Activated CD4-positive, alpha-beta T cell treated with anti-CD3 and anti-CD28 coated beads, Interleukin-2, amount 10 ng/mL, durations not matched to agents 7 days and 5 days (primary cell): ENCODE data around the gene SMTN. TPM values are rescaled to one million over a fixed set of nuclear protein-coding genes. Genes with fewer than 3 reads are reported as not detected.

Experiments
- CTCF ChIA-PET: fragments of 350-600 bp; sonication (Branson Sonifier 250); formaldehyde crosslinking; loops from one replicate; lab custom pipeline; 2021; ENCODE audit warnings: antibody characterized with exemption; lab: Charles Lee
- POLR2A ChIA-PET: fragments of 350-600 bp; sonication (Branson Sonifier 250); formaldehyde crosslinking; loops from one replicate; lab custom pipeline; 2021; ENCODE audit warnings: antibody characterized with exemption; lab: Charles Lee
- DNase-seq: peaks from one replicate; pipeline ENCODE4 v3.0.0-alpha.2; 2020
- H3K27ac Mint-ChIP-seq: one replicate; pipeline ENCODE4 v1.8.0; 2021; ENCODE audit warnings: mild to moderate bottlenecking, moderate library complexity, mixed read lengths
- H3K27me3 Mint-ChIP-seq: one replicate; pipeline ENCODE4 v1.8.0; 2021; ENCODE audit warnings: mixed read lengths
- H3K36me3 Mint-ChIP-seq: one replicate; pipeline ENCODE4 v1.8.0; 2021; ENCODE audit warnings: low read depth, mixed read lengths
- H3K4me1 Mint-ChIP-seq: one replicate; pipeline ENCODE4 v1.8.0; 2021; ENCODE audit warnings: mixed read lengths
- H3K4me3 Mint-ChIP-seq: one replicate; pipeline ENCODE4 v1.8.0; 2021; ENCODE audit warnings: mild to moderate bottlenecking, moderate library complexity, mixed read lengths
- H3K9me3 Mint-ChIP-seq: one replicate; pipeline ENCODE4 v1.8.0; 2021; ENCODE audit warnings: mixed read lengths
- total RNA-seq, 2 experiments: library from RNA; stranded (reverse); gene quantifications; one replicate each; pipeline ENCODE4 v1.2.3, GENCODE V29; 2021

SMTN gene
- total RNA-seq, 2 experiments from 2014 or later: 46.1 to 51.6 TPM

- H3K27ac Mint-ChIP-seq: no peak overlapping the region
Observed at GRCh38 chr22:31120642-31121041, 39.5 kb downstream of the SMTN start.

GRCh38 chr22:31121403-31121802 lies 40.3 kb downstream of the SMTN start:
- CTCF ChIA-PET: no interaction called here
- no peaks in the 10 kb centered on the region for H3K9me3 Mint-ChIP-seq
- no peak overlapping the region for H3K27ac Mint-ChIP-seq
- POLR2A ChIA-PET: no interaction called here
- no peaks in the 10 kb centered on the region for H3K36me3 Mint-ChIP-seq
- H3K4me3 Mint-ChIP-seq: no peak overlapping the region
- no peak for DNase-seq
- H3K27me3 Mint-ChIP-seq: no peaks in the 10 kb centered on the region
- no peaks in the 10 kb centered on the region for H3K4me1 Mint-ChIP-seq

More at GRCh38 chr22:31120642-31121041, 39.5 kb downstream of the SMTN start:
- Mint-ChIP-seq H3K27me3 (no peaks in the 10 kb centered on the region), H3K36me3 (no peaks in the 10 kb centered on the region), H3K4me3 (no peak overlapping the region), H3K9me3 (no peaks in the 10 kb centered on the region), H3K4me1 (no peaks in the 10 kb centered on the region)
- CTCF ChIA-PET: no interaction called here
- DNase-seq: no peak
- POLR2A ChIA-PET: no interaction called here

GRCh38 chr22:31122196-31122531 lies 41.0 kb downstream of the SMTN start:
- no peaks in the 10 kb centered on the region for H3K36me3 Mint-ChIP-seq
- POLR2A ChIA-PET: no interaction called here
- CTCF ChIA-PET: interaction anchor here (0.5 to 1.6 kb wide), 2 partner anchors 12 to 184 kb away, joined by 3 read pairs; no protein-coding TSS in a partner anchor
- DNase-seq: no peak
- H3K27me3 Mint-ChIP-seq: no peaks in the 10 kb centered on the region
- no peaks in the 10 kb centered on the region for H3K4me1 Mint-ChIP-seq
- H3K9me3 Mint-ChIP-seq: no peaks in the 10 kb centered on the region
- H3K4me3 Mint-ChIP-seq: no peak overlapping the region
- H3K27ac Mint-ChIP-seq: no peak overlapping the region

GRCh38 chr22:31122532-31123291 lies 41.6 kb downstream of the SMTN start, which contains the start of gene INPP5J:
Gene INPP5J, plus strand, starts transcription at chr22:31122966. Its CDS starts 49 bp downstream, at chr22:31123015.
- H3K36me3 Mint-ChIP-seq: no peaks in the 10 kb centered on the region
- no peak within 1 kb of the TSS for H3K27ac Mint-ChIP-seq
- H3K4me1 Mint-ChIP-seq: no peaks in the 10 kb centered on the region
- H3K4me3 Mint-ChIP-seq: no peak within 1 kb of the TSS
- DNase-seq: no peak
- ChIA-PET CTCF (interaction anchor here (0.5 to 1.6 kb wide), 2 partner anchors 13 to 185 kb away, joined by 3 read pairs; no protein-coding TSS in a partner anchor), POLR2A (no interaction called here)
- H3K27me3 Mint-ChIP-seq: no peaks in the 10 kb centered on the region
- H3K9me3 Mint-ChIP-seq: no peaks in the 10 kb centered on the region

GRCh38 chr22:31123292-31123602 lies 42.1 kb downstream of the SMTN start:
- ChIA-PET CTCF (interaction anchor here (1.6 kb wide), 1 partner anchor 13 kb away, joined by 3 read pairs; no protein-coding TSS in a partner anchor), POLR2A (no interaction called here)
- H3K36me3 Mint-ChIP-seq: no peaks in the 10 kb centered on the region
- H3K27ac Mint-ChIP-seq: no peak overlapping the region
- no peaks in the 10 kb centered on the region for H3K4me1 Mint-ChIP-seq
- H3K27me3 Mint-ChIP-seq: no peaks in the 10 kb centered on the region
- no peak for DNase-seq
- no peaks in the 10 kb centered on the region for H3K9me3 Mint-ChIP-seq
- H3K4me3 Mint-ChIP-seq: no peak overlapping the region

- CTCF ChIA-PET: interaction anchor here (0.8 to 0.9 kb wide), 2 partner anchors 17 to 213 kb away, joined by 3 to 4 read pairs; partner anchors contain the start of gene SELENOM
- Mint-ChIP-seq H3K4me3 (no peak overlapping the region), H3K4me1 (no peaks in the 10 kb centered on the region), H3K27me3 (no peaks in the 10 kb centered on the region), H3K36me3 (no peaks in the 10 kb centered on the region), H3K27ac (no peak overlapping the region), H3K9me3 (no peaks in the 10 kb centered on the region)
- DNase-seq: no peak
- POLR2A ChIA-PET: interaction anchor here (0.6 kb wide), 1 partner anchor 94 kb away, joined by 6 read pairs; no protein-coding TSS in a partner anchor
Observed at GRCh38 chr22:31124290-31124689, 43.2 kb downstream of the SMTN start.

GRCh38 chr22:31124811-31125465 lies 43.8 kb downstream of the SMTN start:
- H3K36me3 Mint-ChIP-seq: no peaks in the 10 kb centered on the region

GRCh38 chr22:31125521-31126117 lies 44.5 kb downstream of the SMTN start:
- CTCF ChIA-PET: no interaction called here
- Mint-ChIP-seq H3K9me3 (no peaks in the 10 kb centered on the region), H3K4me3 (no peak overlapping the region), H3K36me3 (no peaks in the 10 kb centered on the region), H3K27ac (no peak overlapping the region), H3K27me3 (no peaks in the 10 kb centered on the region), H3K4me1 (no peaks in the 10 kb centered on the region)
- POLR2A ChIA-PET: no interaction called here
- no peak for DNase-seq

More at GRCh38 chr22:31124811-31125465, 43.8 kb downstream of the SMTN start:
- POLR2A ChIA-PET: interaction anchor here (0.6 kb wide), 1 partner anchor 93 kb away, joined by 6 read pairs; no protein-coding TSS in a partner anchor
- H3K9me3 Mint-ChIP-seq: no peaks in the 10 kb centered on the region
- CTCF ChIA-PET: interaction anchor here (0.9 kb wide), 1 partner anchor 18 kb away, joined by 4 read pairs; the partner anchor contains the start of gene SELENOM
- no peak overlapping the region for H3K4me3 Mint-ChIP-seq
- H3K27me3 Mint-ChIP-seq: no peaks in the 10 kb centered on the region
- H3K27ac Mint-ChIP-seq: no peak overlapping the region
- DNase-seq: no peak
- no peaks in the 10 kb centered on the region for H3K4me1 Mint-ChIP-seq

- CTCF ChIA-PET: no interaction called here
- POLR2A ChIA-PET: no interaction called here
- Mint-ChIP-seq H3K27me3 (no peaks in the 10 kb centered on the region), H3K36me3 (no peaks in the 10 kb centered on the region), H3K4me1 (no peaks in the 10 kb centered on the region), H3K27ac (no peak overlapping the region), H3K4me3 (no peak overlapping the region), H3K9me3 (no peaks in the 10 kb centered on the region)
- no peak for DNase-seq
Observed at GRCh38 chr22:31126128-31126868, 45.2 kb downstream of the SMTN start.

- DNase-seq: no peak
- H3K4me3 Mint-ChIP-seq: no peak overlapping the region
- H3K27me3 Mint-ChIP-seq: no peaks in the 10 kb centered on the region
- H3K36me3 Mint-ChIP-seq: no peaks in the 10 kb centered on the region
- H3K4me1 Mint-ChIP-seq: no peaks in the 10 kb centered on the region
- POLR2A ChIA-PET: no interaction called here
- CTCF ChIA-PET: no interaction called here
- no peak overlapping the region for H3K27ac Mint-ChIP-seq
- no peaks in the 10 kb centered on the region for H3K9me3 Mint-ChIP-seq
Observed at GRCh38 chr22:31126869-31127175, 45.7 kb downstream of the SMTN start.

GRCh38 chr22:31127181-31127772 lies 46.2 kb downstream of the SMTN start:
- ChIA-PET POLR2A (no interaction called here), CTCF (interaction anchor here (1.0 to 1.5 kb wide), 2 partner anchors 13 to 15 kb away, joined by 3 read pairs; partner anchors contain the start of gene PLA2G3)
- H3K27ac Mint-ChIP-seq: no peak overlapping the region
- DNase-seq: no peak
- no peaks in the 10 kb centered on the region for H3K4me1 Mint-ChIP-seq
- H3K9me3 Mint-ChIP-seq: no peaks in the 10 kb centered on the region
- no peaks in the 10 kb centered on the region for H3K36me3 Mint-ChIP-seq
- no peak overlapping the region for H3K4me3 Mint-ChIP-seq
- H3K27me3 Mint-ChIP-seq: no peaks in the 10 kb centered on the region

- H3K4me3 Mint-ChIP-seq: no peak overlapping the region
- H3K4me1 Mint-ChIP-seq: no peaks in the 10 kb centered on the region
- ChIA-PET POLR2A (no interaction called here), CTCF (interaction anchor here (1.0 to 1.5 kb wide), 2 partner anchors 12 to 14 kb away, joined by 3 read pairs; partner anchors contain the start of gene PLA2G3)
- H3K27ac Mint-ChIP-seq: no peak overlapping the region
- no peak for DNase-seq
- no peaks in the 10 kb centered on the region for H3K9me3 Mint-ChIP-seq
- H3K27me3 Mint-ChIP-seq: no peaks in the 10 kb centered on the region
- no peaks in the 10 kb centered on the region for H3K36me3 Mint-ChIP-seq
Observed at GRCh38 chr22:31128156-31128555, 47.0 kb downstream of the SMTN start.
